ENCODE measurements around the gene TSGA10IP. TPM values are rescaled to one million over a fixed set of nuclear protein-coding genes. Genes with fewer than 3 reads are reported as not detected.
A peak's percentile ranks its signal among the peaks of the same experiment; 100 is the strongest.

Gene TSGA10IP
- 1.1 TPM for polyA plus RNA-seq (2013, experiment 1 of 2)
- 0.46 TPM for polyA plus RNA-seq (2013, experiment 2 of 2)

GRCh38 chr11:65945430-65945911, at the start of gene TSGA10IP:
TSGA10IP (plus strand) TSS chr11:65945480; CDS start chr11:65945676, 196 bp downstream.
- Histone ChIP-seq H3K27ac (ENCODE audit: low read depth, low read length, severe bottlenecking) (no peak within 1 kb of the TSS), H3K9me3 (ENCODE audit: control insufficient read depth, low read length) (no peaks in the 10 kb centered on the region), H3K4me1 (ENCODE audit: control insufficient read depth, insufficient read depth, low read length, poor library complexity, severe bottlenecking) (peaks cover 11% of the 10 kb centered on the region), H3K4me3 (ENCODE audit: extremely low read depth, insufficient read depth, low read length, poor library complexity, severe bottlenecking) (no peak within 1 kb of the TSS), H3K36me3 (ENCODE audit: control insufficient read depth, insufficient read depth, low read length) (no peaks in the 10 kb centered on the region)
- WGBS, 2 experiments (ENCODE audit: insufficient coverage in 2 of 2): 25 to 38% methylated on average over 12 to 13 of the region's 13 CpGs

- Histone ChIP-seq H3K27ac (ENCODE audit: low read depth, low read length, severe bottlenecking) (no peak overlapping the region), H3K36me3 (ENCODE audit: control insufficient read depth, insufficient read depth, low read length) (peaks cover 58% of the 10 kb centered on the region), H3K4me3 (ENCODE audit: extremely low read depth, insufficient read depth, low read length, poor library complexity, severe bottlenecking) (no peak overlapping the region), H3K9me3 (ENCODE audit: control insufficient read depth, low read length) (no peaks in the 10 kb centered on the region), H3K4me1 (ENCODE audit: control insufficient read depth, insufficient read depth, low read length, poor library complexity, severe bottlenecking) (peaks cover 34% of the 10 kb centered on the region)
- 86 to 100% methylated on average over 2 to 3 of the region's 5 CpGs for WGBS, 2 experiments (ENCODE audit: insufficient coverage in 2 of 2)
These were observed 49.7 kb upstream of the TSGA10IP start for GRCh38 chr11:65895482-65895981.

- Histone ChIP-seq H3K4me3 (ENCODE audit: extremely low read depth, insufficient read depth, low read length, poor library complexity, severe bottlenecking) (no peak overlapping the region), H3K4me1 (ENCODE audit: control insufficient read depth, insufficient read depth, low read length, poor library complexity, severe bottlenecking) (peaks cover 38% of the 10 kb centered on the region), H3K36me3 (ENCODE audit: control insufficient read depth, insufficient read depth, low read length) (peaks cover 58% of the 10 kb centered on the region), H3K9me3 (ENCODE audit: control insufficient read depth, low read length) (no peaks in the 10 kb centered on the region), H3K27ac (ENCODE audit: low read depth, low read length, severe bottlenecking) (no peak overlapping the region)
- 94 to 99% methylated on average over 12 of the region's 14 CpGs for WGBS, 2 experiments (ENCODE audit: insufficient coverage in 2 of 2)
These were observed 49.0 kb upstream of the TSGA10IP start for GRCh38 chr11:65896034-65896999.

GRCh38 chr11:65897020-65897471, 48.2 kb upstream of the TSGA10IP start:
- Histone ChIP-seq H3K36me3 (ENCODE audit: control insufficient read depth, insufficient read depth, low read length) (peaks cover 53% of the 10 kb centered on the region), H3K9me3 (ENCODE audit: control insufficient read depth, low read length) (no peaks in the 10 kb centered on the region), H3K27ac (ENCODE audit: low read depth, low read length, severe bottlenecking) (no peak overlapping the region), H3K4me1 (ENCODE audit: control insufficient read depth, insufficient read depth, low read length, poor library complexity, severe bottlenecking) (peaks cover 46% of the 10 kb centered on the region), H3K4me3 (ENCODE audit: extremely low read depth, insufficient read depth, low read length, poor library complexity, severe bottlenecking) (no peak overlapping the region)
- 84 to 100% methylated on average over 3 to 4 of the region's 4 CpGs for WGBS, 2 experiments (ENCODE audit: insufficient coverage in 2 of 2)

GRCh38 chr11:65898656-65899355, 46.5 kb upstream of the TSGA10IP start:
- H3K4me1 ChIP-seq (ENCODE audit: control insufficient read depth, insufficient read depth, low read length, poor library complexity, severe bottlenecking): peaks cover 46% of the 10 kb centered on the region
- H3K4me3 ChIP-seq (ENCODE audit: extremely low read depth, insufficient read depth, low read length, poor library complexity, severe bottlenecking): peak overlapping the region; percentile 70
- peak overlapping the region; percentile 79 for H3K27ac ChIP-seq (ENCODE audit: low read depth, low read length, severe bottlenecking)
- peaks cover 41% of the 10 kb centered on the region for H3K36me3 ChIP-seq (ENCODE audit: control insufficient read depth, insufficient read depth, low read length)
- WGBS, 2 experiments (ENCODE audit: insufficient coverage in 2 of 2): 16 to 25% methylated on average over 20 to 25 of the region's 28 CpGs
- H3K9me3 ChIP-seq (ENCODE audit: control insufficient read depth, low read length): no peaks in the 10 kb centered on the region

- Histone ChIP-seq H3K4me3 (ENCODE audit: extremely low read depth, insufficient read depth, low read length, poor library complexity, severe bottlenecking) (peak overlapping the region; percentile 70), H3K27ac (ENCODE audit: low read depth, low read length, severe bottlenecking) (peak overlapping the region; percentile 79), H3K4me1 (ENCODE audit: control insufficient read depth, insufficient read depth, low read length, poor library complexity, severe bottlenecking) (peaks cover 44% of the 10 kb centered on the region), H3K9me3 (ENCODE audit: control insufficient read depth, low read length) (no peaks in the 10 kb centered on the region), H3K36me3 (ENCODE audit: control insufficient read depth, insufficient read depth, low read length) (peaks cover 36% of the 10 kb centered on the region)
- WGBS, 2 experiments (ENCODE audit: insufficient coverage in 2 of 2): 1 to 2% methylated on average over 55 to 58 of the region's 78 CpGs
These were observed 45.7 kb upstream of the TSGA10IP start for GRCh38 chr11:65899356-65900124.

GRCh38 chr11:65900125-65900898, 45.0 kb upstream of the TSGA10IP start, which contains the start of gene FOSL1:
FOSL1 (minus strand) TSS chr11:65900388; CDS start chr11:65900339, 49 bp downstream.
- peaks cover 44% of the 10 kb centered on the region for H3K4me1 ChIP-seq (ENCODE audit: control insufficient read depth, insufficient read depth, low read length, poor library complexity, severe bottlenecking)
- no peaks in the 10 kb centered on the region for H3K9me3 ChIP-seq (ENCODE audit: control insufficient read depth, low read length)
- H3K36me3 ChIP-seq (ENCODE audit: control insufficient read depth, insufficient read depth, low read length): peaks cover 29% of the 10 kb centered on the region
- peak within 1 kb of the TSS; percentile 79 for H3K27ac ChIP-seq (ENCODE audit: low read depth, low read length, severe bottlenecking)
- WGBS, 2 experiments (ENCODE audit: insufficient coverage in 2 of 2): 0 to 1% methylated on average over 63 to 68 of the region's 80 CpGs
- H3K4me3 ChIP-seq (ENCODE audit: extremely low read depth, insufficient read depth, low read length, poor library complexity, severe bottlenecking): peak within 1 kb of the TSS; percentile 70

GRCh38 chr11:65900899-65901180, 44.4 kb upstream of the TSGA10IP start:
- Histone ChIP-seq H3K36me3 (ENCODE audit: control insufficient read depth, insufficient read depth, low read length) (peaks cover 24% of the 10 kb centered on the region), H3K4me3 (ENCODE audit: extremely low read depth, insufficient read depth, low read length, poor library complexity, severe bottlenecking) (peak overlapping the region; percentile 70), H3K4me1 (ENCODE audit: control insufficient read depth, insufficient read depth, low read length, poor library complexity, severe bottlenecking) (peaks cover 44% of the 10 kb centered on the region), H3K27ac (ENCODE audit: low read depth, low read length, severe bottlenecking) (peak overlapping the region; percentile 31), H3K9me3 (ENCODE audit: control insufficient read depth, low read length) (no peaks in the 10 kb centered on the region)
- WGBS, 2 experiments (ENCODE audit: insufficient coverage in 2 of 2): 69 to 71% methylated on average over 5 to 8 of the region's 11 CpGs

- peak overlapping the region; percentile 75 for H3K27ac ChIP-seq (ENCODE audit: low read depth, low read length, severe bottlenecking)
- no peak overlapping the region for H3K4me3 ChIP-seq (ENCODE audit: extremely low read depth, insufficient read depth, low read length, poor library complexity, severe bottlenecking)
- peaks cover 4% of the 10 kb centered on the region for H3K36me3 ChIP-seq (ENCODE audit: control insufficient read depth, insufficient read depth, low read length)
- 0 to 8% methylated on average over 2 of the region's 5 CpGs for WGBS, 2 experiments (ENCODE audit: insufficient coverage in 2 of 2)
- no peaks in the 10 kb centered on the region for H3K9me3 ChIP-seq (ENCODE audit: control insufficient read depth, low read length)
- peaks cover 34% of the 10 kb centered on the region for H3K4me1 ChIP-seq (ENCODE audit: control insufficient read depth, insufficient read depth, low read length, poor library complexity, severe bottlenecking)
These were observed 42.2 kb upstream of the TSGA10IP start for GRCh38 chr11:65903068-65903481.
